B cell (primary cell): Measurements from ENCODE around the gene ALPL.

Source experiments
- EZH2 ChIP-seq: IDR thresholded peaks from 2 replicates; pipeline ENCODE4 v1.6.1; 2012; ENCODE audit warnings: borderline replicate concordance, low read depth, mild to moderate bottlenecking, moderate library complexity, low read length; ENCODE audit not compliant: insufficient read depth, poor library complexity, severe bottlenecking
- TF ChIP-seq, protein P1 (sequence below): fragments of 200-600 bp; IDR thresholded peaks from one replicate; pipeline ENCODE4 v1.8.0; 2022; ENCODE audit warnings: antibody characterized with exemption, mild to moderate bottlenecking

DNA sequence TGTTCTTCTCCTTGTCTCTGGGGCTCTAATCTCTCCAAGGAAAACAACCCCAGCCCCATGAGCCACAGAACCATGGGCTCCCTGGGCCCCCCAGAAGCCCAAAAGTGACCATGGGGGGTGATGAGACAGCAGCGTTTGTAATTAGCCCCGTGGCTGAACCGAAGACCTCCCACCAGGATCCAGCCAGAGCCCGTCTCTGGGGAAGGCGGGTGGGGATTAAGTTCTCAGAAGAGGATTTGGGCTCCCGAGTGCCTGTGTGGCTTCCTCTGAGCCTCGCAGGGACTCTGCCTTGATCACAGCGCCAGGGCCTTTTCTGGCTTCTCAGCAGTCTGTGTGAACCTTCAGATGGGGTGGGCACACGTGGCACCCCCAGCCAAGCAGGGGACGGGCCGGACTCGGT, 77.0 kb downstream of the ALPL start:
- TF ChIP-seq, protein P1, sequence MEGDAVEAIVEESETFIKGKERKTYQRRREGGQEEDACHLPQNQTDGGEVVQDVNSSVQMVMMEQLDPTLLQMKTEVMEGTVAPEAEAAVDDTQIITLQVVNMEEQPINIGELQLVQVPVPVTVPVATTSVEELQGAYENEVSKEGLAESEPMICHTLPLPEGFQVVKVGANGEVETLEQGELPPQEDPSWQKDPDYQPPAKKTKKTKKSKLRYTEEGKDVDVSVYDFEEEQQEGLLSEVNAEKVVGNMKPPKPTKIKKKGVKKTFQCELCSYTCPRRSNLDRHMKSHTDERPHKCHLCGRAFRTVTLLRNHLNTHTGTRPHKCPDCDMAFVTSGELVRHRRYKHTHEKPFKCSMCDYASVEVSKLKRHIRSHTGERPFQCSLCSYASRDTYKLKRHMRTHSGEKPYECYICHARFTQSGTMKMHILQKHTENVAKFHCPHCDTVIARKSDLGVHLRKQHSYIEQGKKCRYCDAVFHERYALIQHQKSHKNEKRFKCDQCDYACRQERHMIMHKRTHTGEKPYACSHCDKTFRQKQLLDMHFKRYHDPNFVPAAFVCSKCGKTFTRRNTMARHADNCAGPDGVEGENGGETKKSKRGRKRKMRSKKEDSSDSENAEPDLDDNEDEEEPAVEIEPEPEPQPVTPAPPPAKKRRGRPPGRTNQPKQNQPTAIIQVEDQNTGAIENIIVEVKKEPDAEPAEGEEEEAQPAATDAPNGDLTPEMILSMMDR = no peak
- TF ChIP-seq EZH2 = no peak
